GM19025 (cell line): Measurements from ENCODE around the gene ALPP.
"Not testable (repeated sequence)": the region's sequence is repeated elsewhere in the genome, so short reads cannot be mapped to it uniquely, and the experiment has no call there.

ENCODE experiments used
- ATAC-seq: cut with Tn5 transposase; IDR thresholded peaks from one replicate; pipeline ENCODE4 v1.9.1; 2021; ENCODE audit warnings: mild to moderate bottlenecking, low read depth, moderate library complexity; ENCODE audit not compliant: unreplicated experiment

The ALPP gene

GRCh38 chr2:232400256-232401015 is 21.9 kb downstream of the ALPP start:
- ATAC-seq, result no peak

GRCh38 chr2:232402518-232402917 is 24.0 kb downstream of the ALPP start:
- no peak for ATAC-seq

DNA sequence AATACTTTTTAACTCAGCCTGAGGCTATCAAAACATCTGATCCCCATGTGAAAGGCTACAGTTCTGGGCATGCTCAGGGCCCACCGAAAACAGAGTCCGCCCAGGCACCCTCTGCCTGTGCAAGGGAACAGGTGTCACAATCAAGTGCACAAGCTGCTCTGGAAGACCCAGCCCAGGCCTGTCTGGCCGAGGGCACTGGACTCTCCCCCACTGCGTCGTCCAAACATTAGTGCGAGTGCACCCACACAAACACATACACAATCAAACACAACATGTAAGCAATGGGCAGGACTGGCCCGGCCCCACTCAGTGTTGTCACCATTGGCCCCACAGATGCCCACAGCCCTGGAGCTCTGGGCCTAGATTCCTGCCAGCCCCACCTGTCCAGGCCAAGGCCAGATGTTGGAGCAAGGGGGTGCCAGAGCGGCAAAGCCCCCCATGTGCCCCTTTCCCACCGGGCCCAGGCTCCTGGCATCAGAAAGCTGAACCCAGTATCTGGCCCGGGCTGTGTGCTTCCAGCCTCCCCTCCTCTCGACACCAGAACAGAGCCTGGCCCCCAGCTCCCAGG is 27.5 kb downstream of the ALPP start:
- ATAC-seq, result no peak

DNA sequence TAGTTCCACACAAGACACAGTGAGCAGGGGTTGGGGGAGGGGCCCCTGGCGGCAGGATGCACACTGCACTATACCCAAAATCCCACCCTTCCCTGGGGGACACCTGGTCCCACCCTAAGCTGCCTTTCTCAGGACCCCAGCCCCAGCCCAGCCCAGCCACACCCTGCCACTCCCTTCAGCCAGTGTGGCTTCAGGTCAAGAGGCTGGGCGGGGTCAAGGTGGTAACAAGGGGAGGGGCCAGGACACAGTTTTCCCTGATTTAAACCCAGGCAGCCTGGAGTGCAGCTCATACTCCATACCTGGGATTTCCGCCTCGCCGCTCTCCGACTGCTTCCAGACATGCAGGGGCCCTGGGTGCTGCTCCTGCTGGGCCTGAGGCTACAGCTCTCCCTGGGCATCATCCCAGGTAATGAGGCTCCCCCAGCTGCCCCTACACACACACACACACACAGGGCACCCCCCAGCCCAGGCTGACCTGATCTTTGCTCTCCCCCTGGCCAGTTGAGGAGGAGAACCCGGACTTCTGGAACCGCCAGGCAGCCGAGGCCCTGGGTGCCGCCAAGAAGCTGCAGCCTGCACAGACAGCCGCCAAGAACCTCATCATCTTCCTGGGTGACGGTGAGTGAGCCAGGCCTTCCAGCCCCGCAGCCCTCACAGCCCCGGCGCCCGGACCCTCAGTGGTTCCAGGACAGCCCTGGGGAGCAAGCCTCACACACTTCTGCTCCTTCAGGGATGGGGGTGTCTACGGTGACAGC is 28.2 kb downstream of the ALPP start, which contains the start of gene ALPG:
Gene ALPG, plus strand, starts transcription at position 289 of the 755 bp plus-strand sequence. Its CDS starts 51 bp downstream, at position 340.
- no peak for ATAC-seq

GRCh38 chr2:232407428-232408150 is 29.0 kb downstream of the ALPP start:
- ATAC-seq, result not testable (repeated sequence)

DNA sequence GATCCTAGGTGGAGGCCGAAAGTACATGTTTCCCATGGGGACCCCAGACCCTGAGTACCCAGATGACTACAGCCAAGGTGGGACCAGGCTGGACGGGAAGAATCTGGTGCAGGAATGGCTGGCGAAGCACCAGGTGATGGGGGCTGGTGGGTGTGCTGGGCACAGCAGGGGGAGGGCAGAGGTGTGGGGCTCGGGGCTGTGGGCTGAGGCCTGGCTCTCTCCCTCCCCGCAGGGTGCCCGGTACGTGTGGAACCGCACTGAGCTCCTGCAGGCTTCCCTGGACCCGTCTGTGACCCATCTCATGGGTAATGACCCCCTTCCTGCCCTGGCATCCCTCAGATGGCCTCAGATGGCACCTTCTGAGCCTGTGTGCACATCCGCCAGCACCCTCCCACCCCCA is 29.7 kb downstream of the ALPP start:
- ATAC-seq, result not testable (repeated sequence)

DNA sequence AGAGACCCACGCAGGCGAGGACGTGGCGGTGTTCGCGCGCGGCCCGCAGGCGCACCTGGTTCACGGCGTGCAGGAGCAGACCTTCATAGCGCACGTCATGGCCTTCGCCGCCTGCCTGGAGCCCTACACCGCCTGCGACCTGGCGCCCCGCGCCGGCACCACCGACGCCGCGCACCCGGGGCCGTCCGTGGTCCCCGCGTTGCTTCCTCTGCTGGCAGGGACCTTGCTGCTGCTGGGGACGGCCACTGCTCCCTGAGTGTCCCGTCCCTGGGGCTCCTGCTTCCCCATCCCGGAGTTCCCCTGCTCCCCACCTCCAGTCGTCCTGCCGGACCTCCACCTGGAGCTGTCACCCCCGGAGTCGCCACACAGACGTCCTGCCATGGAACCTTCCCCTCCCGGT is 31.1 kb downstream of the ALPP start:
- ATAC-seq, result not testable (repeated sequence)

GRCh38 chr2:232410238-232410900 is 31.8 kb downstream of the ALPP start:
- ATAC-seq, result no peak

DNA sequence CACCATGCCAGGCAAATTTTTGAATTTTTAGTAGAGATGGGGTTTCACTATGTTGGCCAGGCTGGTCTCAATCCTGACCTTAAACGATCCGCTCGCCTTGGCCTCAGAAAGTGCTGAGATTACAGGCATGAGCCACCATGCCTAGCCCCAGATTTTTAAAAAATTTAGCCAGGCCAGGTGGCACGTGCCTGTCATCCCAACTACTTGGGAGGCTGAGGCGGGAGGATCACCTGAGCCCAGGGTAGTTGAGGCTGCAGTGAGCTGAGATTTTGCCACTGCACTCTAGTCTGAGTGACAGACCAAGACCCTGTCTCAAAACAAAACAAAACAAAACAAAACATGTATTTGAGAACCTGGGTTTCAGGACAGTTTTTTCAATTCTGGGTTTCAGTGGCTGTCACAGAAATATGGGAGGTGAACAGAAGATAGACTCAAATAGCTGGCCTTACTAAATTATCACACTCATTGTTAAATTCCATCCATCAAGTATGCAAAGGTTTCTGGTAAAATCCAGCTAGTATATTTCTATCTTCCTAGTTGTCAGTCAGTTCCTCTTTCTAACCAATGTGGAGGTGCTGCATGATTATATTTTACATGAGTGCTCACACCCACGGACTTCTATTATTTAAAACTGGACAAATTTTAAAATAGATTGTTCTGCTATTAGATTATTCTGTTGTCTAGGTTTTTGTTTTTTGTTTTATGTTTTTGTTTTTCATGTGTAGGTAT is 33.5 kb downstream of the ALPP start:
- ATAC-seq, result no peak

GRCh38 chr2:232412986-232413385 is 34.4 kb downstream of the ALPP start:
- ATAC-seq, result no peak

GRCh38 chr2:232415138-232415690 is 36.7 kb downstream of the ALPP start:
- ATAC-seq, result no peak

- no peak for ATAC-seq
These were observed 37.4 kb downstream of the ALPP start for GRCh38 chr2:232415736-232416520.

GRCh38 chr2:232416521-232417470 is 38.2 kb downstream of the ALPP start:
- ATAC-seq, result no peak

DNA sequence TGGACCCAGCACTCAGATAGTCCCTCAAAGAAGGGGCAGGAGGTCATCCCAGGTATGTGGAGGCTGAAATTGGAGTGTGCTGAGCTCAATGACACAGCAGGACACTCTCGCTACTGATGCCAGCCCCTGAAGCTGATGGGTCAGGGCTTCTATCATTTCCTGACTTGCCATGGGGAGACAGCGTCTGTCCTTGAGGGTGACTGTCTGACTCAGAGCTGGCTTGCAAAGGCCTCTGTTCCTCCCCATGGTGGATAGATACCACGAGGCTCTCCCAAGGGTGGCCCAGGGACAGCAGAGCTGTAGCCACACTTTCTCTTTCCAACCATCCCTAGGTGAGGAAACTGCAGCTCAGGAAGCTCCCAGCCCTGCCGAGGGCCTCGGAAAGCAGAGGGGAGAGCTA is 38.9 kb downstream of the ALPP start:
- ATAC-seq, result no peak

- ATAC-seq, result no peak
These were observed 39.5 kb downstream of the ALPP start for GRCh38 chr2:232418056-232418455.

DNA sequence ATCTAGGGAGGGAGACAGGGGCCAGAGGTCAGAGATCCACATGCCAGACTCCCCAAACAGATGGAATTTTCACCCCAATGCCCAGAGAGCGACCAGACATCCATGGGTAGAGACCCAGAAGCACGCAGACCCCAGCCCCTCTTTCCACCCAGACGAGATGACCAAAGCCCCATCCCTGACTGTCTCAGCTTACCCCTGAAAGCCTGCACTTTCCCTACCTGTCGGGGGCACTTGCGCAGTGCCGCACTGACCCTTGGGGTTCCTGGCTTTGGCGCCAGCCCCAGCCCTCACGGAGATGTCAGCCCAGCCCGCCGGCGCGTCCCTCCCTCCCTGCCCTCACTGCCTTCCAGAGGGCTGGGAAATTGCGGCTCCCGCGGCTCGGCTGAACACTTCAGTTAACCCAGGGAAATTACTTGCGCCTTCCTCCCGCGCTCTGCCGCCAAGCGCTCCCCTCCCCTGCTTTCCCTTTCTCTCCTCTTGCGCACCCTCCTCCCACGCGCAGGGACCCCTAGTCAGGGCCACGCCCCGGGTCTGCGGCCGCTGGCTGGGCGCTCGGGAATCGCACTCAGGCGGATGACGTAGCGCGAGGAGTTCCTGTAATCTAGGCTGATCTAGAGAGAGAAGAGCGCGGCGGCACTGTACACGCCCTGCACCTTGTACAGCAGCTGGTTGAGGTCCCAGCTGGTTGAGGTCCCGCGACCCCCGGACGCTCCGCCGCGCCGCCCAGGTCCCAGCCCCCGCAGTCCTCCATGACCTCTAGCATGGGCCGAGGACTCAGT is 40.1 kb downstream of the ALPP start:
- ATAC-seq, result no peak
